ENCODE measurements around the gene KLK4. TPM values are rescaled to one million over a fixed set of nuclear protein-coding genes. Genes with fewer than 3 reads are reported as not detected.

KLK4 gene
- total and polyA plus RNA-seq, 4 donors = not detected

GRCh38 chr19:50909240-50910070 lies 1.7 kb downstream of the KLK4 start:
- no peak for DNase-seq (ENCODE audit: low spot score)
- Histone ChIP-seq H3K27me3 (ENCODE audit: control insufficient read depth in 4 of 4, insufficient read depth in 4 of 4, low read length in 3 of 4) (peaks cover 2 to 14% (median 3%) of the 10 kb centered on the region in 4 donors), H3K4me3 (ENCODE audit: low read depth in 1 of 3, low read length in 3 of 3) (no peak overlapping the region)

More at GRCh38 chr19:50909240-50910070, 1.7 kb downstream of the KLK4 start:
- H3K9ac ChIP-seq (ENCODE audit: low read depth in 1 of 2, low read length in 2 of 2) = no peak overlapping the region
- no peaks in the 10 kb centered on the region for H3K36me3 ChIP-seq (ENCODE audit: control insufficient read depth in 4 of 4, insufficient read depth in 3 of 4, low read depth in 1 of 4, low read length in 3 of 4)
- H3K27ac ChIP-seq (ENCODE audit: low read depth in 1 of 2, low read length in 2 of 2) = no peak overlapping the region
- 4% methylated on average over 36 of the region's 36 CpGs for WGBS
- H3K4me1 ChIP-seq (ENCODE audit: control insufficient read depth in 4 of 4, insufficient read depth in 4 of 4, low read length in 3 of 4) = no peaks in the 10 kb centered on the region
- H3K9me3 ChIP-seq (ENCODE audit: control insufficient read depth in 4 of 4, low read length in 3 of 4) = no peaks in the 10 kb centered on the region
- no peak for TF ChIP-seq HNF4A (conservative IDR thresholded peaks at IDR 0.05)
- TF ChIP-seq ZBTB33 (IDR thresholded peaks at IDR 0.05) = no peak
- no peak for TF ChIP-seq HNF4G (IDR thresholded peaks at IDR 0.05)
- no peak for TF ChIP-seq TAF1 (conservative IDR thresholded peaks at IDR 0.05)
- TF ChIP-seq RXRA (IDR thresholded peaks at IDR 0.05) = no peak
- no peak for TF ChIP-seq SP1 (IDR thresholded peaks at IDR 0.05)
- TF ChIP-seq CTCF (IDR thresholded peaks at IDR 0.05; ENCODE audit: low read depth, low read length, missing input control) = no peak
- TF ChIP-seq FOXA1 (IDR thresholded peaks at IDR 0.05) = no peak
- TF ChIP-seq MAX (IDR thresholded peaks at IDR 0.05) = no peak
- TF ChIP-seq YY1 (IDR thresholded peaks at IDR 0.05) = no peak
- no peak for TF ChIP-seq NR2F2 (IDR thresholded peaks at IDR 0.05)
- TF ChIP-seq FOXA2 (IDR thresholded peaks at IDR 0.05) = no peak
- no peak for TF ChIP-seq JUND (IDR thresholded peaks at IDR 0.05)
- no peak for TF ChIP-seq GABPA (IDR thresholded peaks at IDR 0.05 in 1 of 2, conservative IDR thresholded peaks at IDR 0.05 in 1 of 2)
- TF ChIP-seq ATF3 (IDR thresholded peaks at IDR 0.05) = no peak
- TF ChIP-seq RAD21 (IDR thresholded peaks at IDR 0.05) = no peak
- TF ChIP-seq EGR1 (IDR thresholded peaks at IDR 0.05; ENCODE audit: low read depth in 2 of 2) = no peak
- TF ChIP-seq REST (IDR thresholded peaks at IDR 0.05) = no peak
